HG02973 (cell line): Measurements from ENCODE around the gene UQCR10.
"Not testable (repeated sequence)": the region's sequence is repeated elsewhere in the genome, so short reads cannot be mapped to it uniquely, and the experiment has no call there.

Experiments
- ATAC-seq: cut with Tn5 transposase; IDR thresholded peaks from one replicate; pipeline ENCODE4 v1.9.1; 2021; ENCODE audit warnings: moderate library complexity; ENCODE audit not compliant: unreplicated experiment

The UQCR10 gene

DNA sequence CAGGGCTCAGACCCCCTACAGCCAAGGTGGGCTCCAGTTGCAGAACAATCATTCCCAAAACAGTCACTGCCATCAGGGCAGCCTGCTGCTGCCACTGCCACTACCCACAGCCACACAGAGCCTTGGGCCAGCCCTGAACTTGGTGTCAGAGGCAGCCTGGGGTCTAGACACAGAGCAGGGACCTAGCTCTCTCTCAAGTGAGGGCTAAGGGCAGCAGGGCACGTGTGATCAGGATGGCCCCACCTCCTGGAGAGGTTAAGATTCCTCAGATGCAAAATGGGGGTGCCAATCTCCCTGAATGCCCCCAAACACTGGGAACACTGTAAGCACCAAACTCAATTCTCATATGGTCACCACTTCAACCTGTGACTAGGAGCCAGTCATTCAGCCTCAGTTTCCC, 31.8 kb upstream of the UQCR10 start:
- ATAC-seq, result no peak

DNA sequence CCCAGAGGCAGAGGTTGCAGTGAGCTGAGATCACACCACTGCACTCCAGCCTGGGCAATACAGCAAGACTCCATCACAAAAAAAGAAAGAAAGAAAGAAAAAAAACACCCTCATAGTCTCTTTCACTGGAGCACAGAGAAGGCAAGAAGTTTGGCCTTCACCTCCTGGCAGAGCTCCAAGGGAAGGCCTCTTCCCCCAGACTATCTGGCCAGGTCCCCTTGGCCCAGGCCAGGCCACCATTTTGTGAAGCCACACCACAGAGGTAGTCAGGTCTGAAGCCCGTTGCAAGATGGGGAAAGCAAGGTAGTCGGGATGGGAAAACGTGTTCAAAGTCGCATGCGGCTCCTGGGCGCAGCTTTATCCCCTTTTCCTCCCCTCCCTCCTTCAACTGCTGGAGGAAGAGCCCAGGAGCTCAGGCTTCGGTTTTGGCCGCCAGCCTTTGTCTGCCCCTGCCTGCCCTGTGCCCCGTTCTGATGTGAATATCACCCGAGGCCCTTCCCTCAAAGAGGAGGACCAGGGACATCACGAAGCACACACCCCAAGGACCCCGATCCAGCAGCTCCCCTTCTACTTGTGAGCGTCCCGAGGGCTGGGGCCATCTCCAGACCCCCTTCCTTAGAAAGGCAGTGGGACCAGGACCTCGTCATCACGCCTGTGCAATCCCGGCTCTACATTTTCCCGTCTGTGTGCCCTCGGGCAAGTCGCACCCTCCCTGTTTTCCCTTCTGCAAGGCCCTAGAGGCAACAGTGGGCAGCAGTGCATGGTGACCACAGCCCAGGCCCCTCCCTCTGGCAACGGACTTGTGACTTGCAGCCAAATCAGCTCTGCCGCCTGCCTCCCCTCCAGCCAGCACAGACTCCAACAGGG, 29.7 kb upstream of the UQCR10 start:
- ATAC-seq, result no peak

DNA sequence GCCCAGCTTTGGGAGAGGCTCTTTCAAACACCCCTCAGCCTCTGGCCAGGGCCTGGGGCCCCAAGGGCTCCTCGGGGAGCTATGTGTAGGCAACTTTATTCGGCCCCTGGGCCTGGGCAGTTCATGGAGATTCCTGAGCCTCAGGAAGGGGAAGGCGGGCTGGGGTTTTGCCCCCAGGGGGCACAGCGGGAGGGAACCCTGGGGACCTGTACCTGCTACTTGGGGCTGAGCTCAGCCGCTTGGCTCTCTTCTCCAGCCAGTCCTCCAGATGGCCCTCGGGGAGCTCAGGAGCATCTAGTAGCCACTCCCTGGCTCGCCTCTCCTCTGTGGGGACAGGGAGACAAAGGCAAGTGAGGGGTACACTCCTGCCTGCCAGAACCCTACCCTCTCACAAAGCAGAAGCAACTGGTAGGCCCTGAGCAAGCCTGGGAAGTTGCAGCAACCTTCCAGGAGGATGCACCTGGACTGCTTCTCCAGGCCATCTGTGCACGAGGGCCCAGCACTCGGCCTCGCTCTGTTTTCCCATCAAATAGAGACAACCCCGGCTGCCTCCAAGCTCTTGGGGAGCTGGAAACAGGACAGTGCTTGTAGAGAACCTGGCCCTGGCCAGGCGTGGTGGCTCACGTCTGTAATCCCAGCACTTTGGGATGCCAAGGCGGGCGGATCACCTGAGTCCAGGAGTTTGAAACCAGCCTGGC, 28.9 kb upstream of the UQCR10 start:
- no peak for ATAC-seq

DNA sequence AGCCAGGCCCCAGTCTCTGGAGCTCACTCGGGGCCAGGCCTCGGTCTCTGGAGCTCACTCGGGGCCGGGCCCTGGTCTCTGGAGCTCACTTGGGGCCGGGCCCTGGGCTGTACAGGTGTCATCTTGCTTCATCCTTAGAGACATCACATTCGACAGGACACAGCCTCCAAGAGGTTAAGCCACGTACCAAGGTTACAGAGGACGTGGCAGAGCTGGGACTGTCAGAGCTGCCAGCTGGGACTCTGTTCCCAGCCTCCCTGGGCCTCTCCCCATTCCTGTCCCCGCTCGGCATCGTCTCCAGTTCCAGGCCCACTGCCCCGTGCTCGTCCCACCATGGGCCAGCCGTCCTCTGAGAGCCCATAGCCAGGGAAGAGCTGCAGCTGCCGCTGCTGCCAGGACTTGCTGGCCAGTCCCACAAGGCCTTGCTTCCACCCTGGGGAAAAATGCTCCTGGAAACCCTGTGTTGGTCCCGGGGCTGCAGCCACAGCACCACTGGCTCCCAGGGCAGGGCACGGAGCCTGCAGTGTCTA, 27.8 kb upstream of the UQCR10 start:
- no peak for ATAC-seq

DNA sequence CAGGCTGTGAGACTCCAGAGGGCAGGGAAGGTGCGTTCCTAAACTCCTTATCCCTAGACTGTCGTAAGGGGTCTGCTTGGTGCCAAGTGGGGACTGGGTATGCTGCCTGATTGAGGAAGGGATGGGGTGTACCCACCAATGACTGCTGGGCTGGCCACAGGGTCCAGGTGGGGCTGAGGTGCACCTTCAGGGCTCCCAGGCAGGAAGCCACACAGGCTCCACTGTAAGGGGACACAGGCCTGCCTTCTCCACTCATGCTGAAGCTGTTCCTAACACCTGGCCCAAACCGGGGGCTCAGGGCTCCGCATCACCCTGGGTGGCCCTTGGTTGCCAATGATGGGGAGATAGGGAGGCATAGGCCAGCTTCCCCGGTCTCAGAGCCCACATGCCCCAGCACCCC, 27.0 kb upstream of the UQCR10 start:
- no peak for ATAC-seq

DNA sequence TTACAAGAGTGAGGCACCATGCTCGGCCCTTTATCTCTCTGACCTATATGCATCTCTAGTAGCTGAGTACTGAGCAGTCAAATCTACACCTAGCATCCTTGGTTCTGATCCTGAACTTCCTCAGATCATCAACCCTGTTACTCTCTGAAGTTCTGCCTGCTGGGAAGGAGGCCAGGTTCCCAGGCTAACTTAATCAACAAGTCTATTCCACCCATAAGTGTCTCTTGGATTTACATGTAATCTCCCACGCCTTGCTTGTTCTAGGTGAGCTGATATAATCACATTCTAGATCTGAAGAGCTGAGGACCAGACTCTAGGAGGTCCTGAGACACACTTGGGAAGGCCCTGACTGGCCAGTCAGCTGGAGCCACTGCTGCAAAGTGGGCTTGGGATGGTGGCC, 25.2 kb upstream of the UQCR10 start:
- ATAC-seq, result no peak

DNA sequence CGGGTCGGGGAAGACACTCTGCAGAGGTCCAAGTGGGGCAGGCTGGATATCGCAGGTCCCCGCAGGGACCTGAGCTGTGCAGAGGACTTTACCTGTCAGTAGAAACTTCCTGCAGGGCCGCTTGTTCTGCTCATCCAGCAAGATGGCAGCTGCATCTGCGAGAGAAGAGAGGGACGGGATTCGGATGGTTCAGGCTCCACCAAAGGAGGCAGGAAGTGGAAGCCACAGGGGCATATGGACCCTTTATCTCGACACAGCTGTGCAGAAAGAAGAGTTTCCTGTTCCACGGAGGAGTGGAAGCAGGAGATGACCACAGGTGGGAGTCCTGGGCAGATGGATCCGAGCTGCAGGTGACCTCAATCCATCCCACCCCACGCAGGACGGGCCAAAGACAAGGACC, 24.8 kb upstream of the UQCR10 start:
- ATAC-seq, result no peak

DNA sequence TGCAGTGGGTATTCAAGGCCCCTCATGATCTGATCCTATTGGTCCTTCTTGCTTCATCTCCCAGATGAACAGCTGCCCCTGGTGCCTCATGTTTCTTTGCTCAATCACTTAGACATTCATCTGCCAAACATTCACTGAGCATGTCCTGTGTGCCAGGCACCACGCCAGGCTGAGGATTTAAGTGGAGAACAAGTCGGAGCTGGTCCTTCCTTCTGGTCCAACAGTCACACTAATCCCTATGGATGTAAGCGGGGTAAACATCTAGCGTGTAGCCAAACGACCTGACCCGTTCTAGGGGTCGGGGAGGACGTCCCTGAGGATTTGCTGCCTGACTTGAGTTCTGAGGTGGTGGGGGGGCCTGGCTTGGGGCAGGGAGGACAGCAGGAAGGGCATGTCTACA, 22.3 kb upstream of the UQCR10 start:
- no peak for ATAC-seq

DNA sequence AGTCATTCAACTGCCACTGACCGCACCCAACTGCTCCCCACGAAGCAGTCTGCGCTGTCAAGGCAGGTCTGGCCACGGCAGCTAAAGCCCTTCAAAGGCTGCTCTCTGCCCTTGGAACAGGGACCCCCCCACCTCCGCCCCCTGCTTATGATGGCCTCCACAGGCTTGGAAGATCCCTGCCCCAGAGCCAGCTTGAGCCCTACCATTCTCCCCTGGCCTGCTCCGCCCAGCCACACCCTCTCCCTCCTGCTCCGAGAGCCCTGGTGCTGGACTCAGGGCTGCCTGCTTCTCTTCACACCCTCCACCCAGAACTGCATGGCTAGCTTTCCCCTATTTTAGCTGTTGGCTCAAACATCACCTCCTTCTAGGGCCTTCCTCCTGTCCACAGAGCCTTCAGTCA, 19.3 kb upstream of the UQCR10 start:
- ATAC-seq, result no peak

DNA sequence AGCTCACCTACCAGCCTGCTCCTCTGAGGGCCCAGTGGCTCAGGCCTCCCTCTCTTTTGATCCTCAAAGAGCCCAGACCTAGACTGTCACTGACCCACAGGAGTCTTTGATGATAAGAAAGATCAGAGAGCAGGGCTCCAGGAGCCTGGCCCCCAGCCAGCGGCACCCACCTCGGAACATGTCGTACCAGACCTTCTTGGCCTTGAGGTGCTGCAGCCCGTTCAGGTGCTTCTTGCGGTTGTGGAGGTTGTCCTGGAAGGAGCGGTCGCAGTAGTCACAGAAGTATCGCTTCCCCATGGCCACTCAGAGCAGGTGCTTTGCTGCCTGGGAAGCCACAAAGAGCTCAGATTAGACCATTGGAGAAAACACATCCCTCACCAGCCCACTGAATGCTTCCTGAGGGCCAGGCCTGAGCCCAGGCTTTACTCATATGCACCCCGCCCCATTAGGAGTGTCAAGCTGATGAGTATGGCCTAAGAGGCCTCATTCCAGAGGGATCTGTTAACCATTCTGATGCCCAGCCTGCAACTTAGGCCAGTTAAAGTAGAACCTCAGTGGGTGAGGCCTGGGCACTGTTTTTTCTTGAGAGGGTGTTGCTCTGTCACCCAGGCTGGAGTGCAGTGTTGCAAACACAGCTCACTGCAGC, 18.8 kb upstream of the UQCR10 start:
- ATAC-seq, result no peak

DNA sequence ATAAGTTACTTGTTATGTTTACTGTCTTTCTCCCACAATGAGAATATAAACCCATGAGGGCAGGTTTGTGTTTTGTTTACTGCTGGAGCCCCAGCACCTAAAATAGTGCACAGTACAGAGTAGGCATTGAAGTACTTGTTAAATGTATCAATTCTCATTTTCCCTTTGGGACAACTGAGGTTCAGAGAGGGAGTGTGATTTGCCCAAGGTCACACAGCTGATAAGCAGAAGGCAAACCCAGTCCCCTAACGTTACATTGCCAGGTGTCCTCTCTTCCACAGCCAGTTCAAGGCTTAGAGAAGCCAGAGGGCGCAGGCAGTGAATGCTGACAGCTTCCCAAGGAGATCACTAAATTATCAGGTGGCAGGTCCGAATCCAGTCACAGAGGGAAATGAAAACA, 17.1 kb upstream of the UQCR10 start:
- ATAC-seq, result no peak

DNA sequence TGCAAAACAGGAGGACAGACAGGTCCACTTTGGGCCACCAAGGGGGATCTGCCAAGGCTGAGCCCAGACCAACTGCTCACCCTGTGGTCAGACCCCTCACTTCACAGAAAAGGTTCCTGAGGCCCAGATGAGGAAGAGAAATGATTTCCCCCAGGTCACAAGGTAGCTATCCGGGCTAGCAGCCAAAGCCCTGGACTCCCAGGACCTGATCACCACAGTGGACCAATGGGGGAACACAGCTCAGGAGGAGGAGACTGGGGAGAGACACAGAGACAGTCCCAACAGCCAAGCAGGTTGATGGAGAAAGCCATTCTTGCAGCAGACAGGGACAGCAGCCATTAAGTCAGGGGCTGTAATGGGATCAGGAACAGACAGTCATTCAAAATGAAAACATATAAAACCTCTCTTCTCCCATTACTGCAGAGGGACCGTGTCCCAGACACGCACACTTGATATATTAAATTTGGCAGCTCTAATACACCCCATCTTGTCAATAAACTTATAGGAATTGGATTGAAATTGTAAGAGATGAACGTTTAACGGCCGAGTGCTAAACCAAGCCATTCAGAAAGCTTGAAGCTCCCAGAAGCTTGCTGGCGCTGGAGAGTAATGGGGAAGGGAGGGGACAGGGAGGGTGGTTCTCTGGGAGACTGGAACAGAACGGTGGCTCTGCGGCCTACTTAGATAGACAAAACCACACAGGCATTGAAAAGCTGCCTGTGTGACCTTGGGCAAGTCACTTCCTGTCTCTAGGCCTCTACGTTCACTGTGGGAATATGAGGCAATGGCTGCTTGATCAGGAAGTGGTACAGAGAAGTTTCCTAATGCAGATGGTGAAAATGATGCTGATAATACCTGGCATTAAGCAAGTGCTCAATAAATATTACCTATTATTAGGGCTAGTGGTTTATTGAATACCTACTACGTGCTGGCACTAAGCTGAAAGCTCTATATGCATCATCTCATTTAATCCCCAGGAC, 16.3 kb upstream of the UQCR10 start:
- no peak for ATAC-seq

DNA sequence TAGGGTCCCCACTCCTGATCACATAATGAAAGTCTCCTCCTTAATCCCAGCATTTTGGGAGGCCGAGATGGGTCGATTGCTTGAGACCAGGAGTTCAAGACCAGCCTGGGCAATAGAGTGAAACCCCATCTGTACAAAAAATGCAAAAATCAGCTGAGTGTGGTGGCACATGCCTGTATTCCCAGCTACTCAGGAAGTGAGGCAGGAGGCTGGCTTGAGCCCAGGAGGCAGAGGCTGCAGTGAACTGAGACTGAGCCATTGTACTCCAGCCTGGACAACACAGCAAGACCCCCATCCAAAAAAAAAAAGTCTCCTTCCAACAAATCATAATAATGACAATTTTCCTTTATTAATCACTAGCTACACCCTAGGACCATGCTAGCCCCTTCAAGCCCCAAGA, 15.5 kb upstream of the UQCR10 start:
- ATAC-seq, result no peak

DNA sequence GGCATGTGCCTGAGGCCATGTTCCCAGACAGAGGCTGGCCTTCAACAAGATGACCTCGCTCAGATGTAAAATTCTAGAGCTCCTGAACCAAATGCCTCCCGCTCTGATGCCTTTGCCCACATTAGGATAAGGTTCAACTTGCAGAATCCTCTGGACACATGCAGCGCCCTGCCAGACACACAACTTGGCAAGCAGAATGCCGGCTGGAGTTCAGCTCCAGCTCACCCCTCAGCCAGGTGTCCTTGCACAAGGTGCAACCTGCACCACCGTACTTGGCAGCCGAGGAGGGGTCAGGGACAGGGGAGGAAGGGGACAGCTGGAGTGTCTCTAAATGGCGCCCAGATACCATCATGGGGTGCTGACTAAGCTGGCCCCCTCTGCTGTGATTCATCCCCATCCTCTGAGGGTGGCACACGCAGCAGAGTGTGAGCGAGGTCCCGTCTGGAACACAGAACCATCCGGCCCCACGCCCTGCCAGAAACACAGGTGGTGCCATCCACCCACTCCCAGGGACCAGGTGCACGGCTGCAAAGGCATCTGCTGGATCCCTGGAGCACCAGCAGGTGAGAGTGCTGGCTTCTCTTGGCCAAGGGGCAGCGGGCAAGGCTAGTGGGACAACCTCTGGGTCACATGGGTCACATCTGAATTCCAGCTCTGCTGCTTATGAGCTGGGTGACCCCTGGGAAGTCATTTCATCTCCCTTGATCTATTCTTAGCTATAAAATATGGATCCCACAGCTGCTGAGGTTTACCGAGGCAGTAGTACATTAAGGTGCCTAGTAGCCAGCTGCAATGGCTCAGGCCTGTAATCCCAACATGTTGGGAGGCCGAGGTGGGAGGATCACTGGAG, 13.1 kb upstream of the UQCR10 start:
- no peak for ATAC-seq

DNA sequence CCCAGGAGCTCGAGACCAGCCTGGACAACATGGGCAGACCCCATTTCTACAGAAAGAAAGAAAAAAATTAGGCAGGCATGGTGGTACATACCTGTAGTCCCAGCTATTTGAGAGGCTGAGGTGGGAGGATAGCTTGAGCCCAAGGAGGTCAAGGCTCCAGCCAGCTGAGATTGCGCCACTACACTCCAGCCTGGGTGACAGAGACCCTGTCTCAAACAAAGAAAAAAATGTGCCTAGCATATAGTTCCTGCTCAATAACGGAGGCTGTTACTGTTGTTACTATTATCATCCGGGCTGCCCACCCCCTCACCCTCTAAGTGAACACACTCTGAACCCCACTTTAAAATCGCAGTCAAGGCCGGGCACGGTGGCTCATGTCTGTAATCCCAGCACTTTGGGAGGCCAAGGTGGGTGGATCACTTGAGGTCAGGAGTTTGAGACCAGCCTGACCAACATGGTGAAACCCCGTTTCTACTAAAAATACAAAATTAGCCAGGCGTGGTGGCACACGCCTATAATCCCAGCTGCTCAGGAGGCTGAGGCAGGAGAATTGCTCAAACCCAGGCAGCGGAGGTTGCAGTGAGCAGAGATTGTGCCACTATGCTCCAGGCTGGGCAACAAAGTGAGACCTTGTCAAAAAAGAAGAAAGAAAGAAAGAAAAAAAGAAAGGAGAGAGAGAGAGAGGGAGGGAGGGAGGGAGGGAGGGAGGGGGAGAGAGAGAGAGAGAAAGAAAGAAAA, 12.3 kb upstream of the UQCR10 start:
- ATAC-seq, result not testable (repeated sequence)

DNA sequence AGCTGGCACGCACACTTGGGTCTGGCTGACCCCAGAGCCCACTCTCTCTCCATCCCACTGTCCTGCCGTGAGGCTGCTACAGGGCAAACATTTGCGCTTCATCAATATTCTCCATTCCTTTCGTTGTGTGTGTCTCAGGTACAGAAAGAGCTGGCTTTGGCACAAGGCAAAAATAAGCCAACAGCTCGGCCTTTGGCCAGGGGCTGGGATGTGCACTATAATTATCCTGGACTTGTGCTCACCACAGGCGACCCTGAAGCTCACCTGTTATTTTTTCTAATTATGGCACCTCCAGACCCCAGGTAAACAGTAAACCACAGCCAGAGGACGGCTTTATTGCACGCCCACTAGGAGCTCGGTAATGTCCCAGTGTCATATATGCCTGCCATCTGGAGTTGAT, 11.3 kb upstream of the UQCR10 start:
- no peak for ATAC-seq

DNA sequence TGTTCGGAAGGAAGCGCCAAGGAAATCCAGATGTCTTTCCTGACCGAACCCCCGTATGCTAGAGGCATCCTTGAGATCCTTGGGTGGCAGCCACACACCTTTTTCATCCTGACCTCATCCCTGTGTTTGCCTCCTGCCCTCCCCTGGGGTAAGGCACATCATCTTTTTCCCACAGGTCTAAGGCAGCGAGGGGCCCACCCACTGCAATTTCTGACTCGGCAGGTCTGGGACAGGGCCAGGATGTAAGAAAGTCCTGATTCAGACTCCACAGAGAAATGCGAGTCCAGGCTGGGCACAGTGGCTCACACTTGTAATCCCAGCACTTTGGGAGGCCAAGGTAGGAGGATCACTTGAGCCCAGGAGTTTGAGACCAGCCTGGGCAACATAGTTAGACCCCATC, 10.8 kb upstream of the UQCR10 start:
- ATAC-seq, result no peak

DNA sequence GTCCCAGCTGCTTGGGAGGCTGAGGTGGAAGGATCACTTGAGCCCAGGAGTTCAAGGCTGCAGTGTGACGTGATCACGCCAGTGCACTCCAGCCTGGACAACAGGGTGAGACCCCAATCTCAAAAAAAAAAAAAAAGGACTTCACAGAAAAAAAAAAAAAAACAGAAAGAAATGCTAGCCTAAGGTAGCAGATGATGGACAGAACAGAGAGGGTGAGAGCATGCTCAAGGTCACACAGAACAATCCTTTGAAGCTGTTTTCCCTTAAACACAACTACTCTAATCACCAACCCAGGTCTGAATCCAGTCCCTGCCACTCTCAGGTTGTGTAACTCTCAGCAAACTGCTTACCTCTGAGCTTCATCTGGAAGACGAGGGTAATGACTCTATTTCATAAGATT, 10.1 kb upstream of the UQCR10 start:
- no peak for ATAC-seq

DNA sequence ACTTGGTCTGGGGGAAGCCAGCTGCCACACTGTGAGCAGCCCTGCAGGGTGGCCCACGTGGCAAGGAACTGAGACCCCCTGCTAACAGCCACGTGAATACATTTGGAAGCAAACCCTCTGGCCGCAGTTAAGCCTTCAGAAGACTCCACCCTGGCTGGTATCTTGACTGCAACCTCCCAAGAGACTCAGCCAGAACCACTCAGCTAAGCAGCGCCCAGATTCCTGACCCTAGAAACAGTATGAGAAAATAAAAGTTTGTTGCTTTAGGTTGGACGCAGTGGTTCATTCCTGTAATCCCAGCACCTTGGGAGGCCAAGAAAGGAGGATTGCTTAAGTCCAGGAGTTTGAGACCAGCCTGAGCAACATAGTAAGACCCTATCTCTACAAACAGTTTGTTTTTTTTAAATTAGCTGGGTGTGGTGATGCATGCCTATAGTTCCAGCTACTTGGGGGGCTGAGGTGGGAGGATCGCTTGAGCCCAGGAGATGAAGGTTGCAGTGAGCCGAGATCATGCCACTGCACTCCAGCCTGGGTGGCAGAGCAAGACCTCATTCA, 9.0 kb upstream of the UQCR10 start:
- ATAC-seq, result no peak
